Heart right ventricle (tissue), 16 donors: ENCODE measurements around the gene PARD3. TPM values are rescaled to one million over a fixed set of nuclear protein-coding genes. Genes with fewer than 3 reads are reported as not detected.

ENCODE experiments used
- ATAC-seq, 8 donors: fragments of 200-7000 bp; cut with Tn5 transposase; one replicate each; pipeline ENCODE4 v1.9.1; 2020; ENCODE audit warnings: mild to moderate bottlenecking in 8 of 8, moderate library complexity in 8 of 8, moderate number of reproducible peaks in 1 of 8
- DNase-seq, 2 donors: peaks; one replicate each; pipeline ENCODE4 v3.0.0-alpha.2; 2020
- H3K27ac ChIP-seq, 10 donors: fragments of 200-600 bp; sonication (generic) in 2 of 10; one replicate each; pipeline versions ENCODE4 v1.5.0 to v1.8.0; 2020 to 2022; ENCODE audit warnings: mild to moderate bottlenecking in 3 of 10
- H3K27me3 ChIP-seq, 7 donors: fragments of 200-600 bp; one replicate each; pipeline ENCODE4 v1.8.0; 2021 to 2022; ENCODE audit warnings: mild to moderate bottlenecking in 2 of 7
- H3K36me3 ChIP-seq, 9 donors: fragments of 200-600 bp; sonication (generic) in 1 of 9; one replicate each; pipeline versions ENCODE4 v1.5.0 to v1.8.0; 2020 to 2022; ENCODE audit warnings: mild to moderate bottlenecking in 2 of 9
- H3K4me1 ChIP-seq, 9 donors: fragments of 200-600 bp; sonication (generic) in 1 of 9; one replicate each; pipeline versions ENCODE4 v1.5.0 to v1.8.0; 2020 to 2022; ENCODE audit warnings: mild to moderate bottlenecking in 4 of 9
- H3K4me3 ChIP-seq, 10 donors: fragments of 200-600 bp; sonication (generic) in 2 of 10; one replicate each; pipeline versions ENCODE4 v1.5.0 to v1.8.0; 2020 to 2022; ENCODE audit warnings: mild to moderate bottlenecking in 7 of 10, moderate library complexity in 2 of 10
- H3K9me3 ChIP-seq, 11 donors: fragments of 200-600 bp in 10 of 11; sonication (generic) in 2 of 11; one replicate each; pipeline versions ENCODE4 v1.5.0 to v1.8.0; 2013 to 2022; ENCODE audit warnings: mild to moderate bottlenecking in 2 of 11, control low read depth in 1 of 11, moderate library complexity in 1 of 11
- WGBS, 2 donors: extraction: QIAGEN DNeasy Blood & Tissue Kit; methylation state at CpG; one replicate each; pipeline ENCODE4 v1.1.7; 2013; ENCODE audit warnings: inconsistent platforms in 1 of 2; 5-methylcytosine and 5-hydroxymethylcytosine counted together
- intact Hi-C, 10 donors: fragments of 100-400 bp; cut with DNase I; formaldehyde crosslinking; loops; one replicate each; pipeline versions ENCODE4 v1.11.1 to v1.14.2; 2022
- polyA plus RNA-seq, 2 donors: library from polyadenylated mRNA; stranded (reverse); fragments of 200-250 nt; gene quantifications; one replicate each; pipeline ENCODE4 v1.2.3, GENCODE V29; 2013
- total RNA-seq, 10 donors: library from RNA; stranded (reverse); fragmentation: NEBNext Ultra II Directional in 3 of 10; extraction: Animal tissue kit (Norgen Biotek cat#: 25700) in 3 of 10; gene quantifications; one replicate each; pipeline versions ENCODE4 v1.2.1 to v1.2.4, GENCODE V29; 2021 to 2023
- TF ChIP-seq, protein P1 (sequence below), 9 donors: fragments of 200-600 bp; sonication (generic) in 2 of 9; IDR thresholded peaks; one replicate each; pipeline versions ENCODE4 v1.5.0 to v1.8.0; 2021 to 2022; ENCODE audit warnings: antibody characterized with exemption in 9 of 9, mild to moderate bottlenecking in 5 of 9, moderate library complexity in 1 of 9
- donor health status: Arrhythmogenic right ventricular cardiomyopathy.
- donor health status: ischemic (EF 13 %, LVEDD 7.1; RV severe dilation, severe dysfunction).
- donor health status: healthy with polysubstance abuse.
- donor health status: DM: no; HTN: yes; CAD: no.
- donor health status: DM: no; HTN: no; CAD: no.
- donor health status: ischemic (EF 25% LVEDD 6.9; RV normal size, moderate dysfunction).
- donor health status: ischemic (EF 25% LVEDD 5.7; RV mildly dilated, moderate dysfunction).
- donor health status: healthy.
- donor health status: DM: yes; HTN: yes; CAD: no.
- donor health status: Ischemic cardiomyopathy.
- donor health status: ischemic (EF 35%, LVEDD 5.7; RV mildly dilated, moderate dysfunction).
- donor health status: nonischemic (EF 11% LVEDD 7.7; RV severe dilation, severe dysfunction).
- donor health status: DM: yes; HTN: yes; CAD: no.
- donor health status: PGD.
- donor health status: ischemic (EF 29% LVEDD 5.4; RV normal size, mild dysfunction).
- donor health status: nonischemic (EF 23%, LVEDD 6.1; RV moderate dilation, normal function).

Gene PARD3
- total and polyA plus RNA-seq, 12 donors: 19.7 to 41.8 (median 34.2) TPM

- no peak overlapping the region for H3K27ac ChIP-seq
- H3K27me3 ChIP-seq: no peaks in the 10 kb centered on the region
- H3K4me1 ChIP-seq: no peaks in the 10 kb centered on the region
- WGBS, 2 donors: 96% methylated on average over 5 of the region's 5 CpGs
- peaks cover 0 to 9% (median 0%) of the 10 kb centered on the region in 11 donors for H3K9me3 ChIP-seq
- DNase-seq (no peak), ATAC-seq (no peak)
- intact Hi-C loops: no loop called here
- H3K36me3 ChIP-seq: no peaks in the 10 kb centered on the region
- TF ChIP-seq, protein P1, sequence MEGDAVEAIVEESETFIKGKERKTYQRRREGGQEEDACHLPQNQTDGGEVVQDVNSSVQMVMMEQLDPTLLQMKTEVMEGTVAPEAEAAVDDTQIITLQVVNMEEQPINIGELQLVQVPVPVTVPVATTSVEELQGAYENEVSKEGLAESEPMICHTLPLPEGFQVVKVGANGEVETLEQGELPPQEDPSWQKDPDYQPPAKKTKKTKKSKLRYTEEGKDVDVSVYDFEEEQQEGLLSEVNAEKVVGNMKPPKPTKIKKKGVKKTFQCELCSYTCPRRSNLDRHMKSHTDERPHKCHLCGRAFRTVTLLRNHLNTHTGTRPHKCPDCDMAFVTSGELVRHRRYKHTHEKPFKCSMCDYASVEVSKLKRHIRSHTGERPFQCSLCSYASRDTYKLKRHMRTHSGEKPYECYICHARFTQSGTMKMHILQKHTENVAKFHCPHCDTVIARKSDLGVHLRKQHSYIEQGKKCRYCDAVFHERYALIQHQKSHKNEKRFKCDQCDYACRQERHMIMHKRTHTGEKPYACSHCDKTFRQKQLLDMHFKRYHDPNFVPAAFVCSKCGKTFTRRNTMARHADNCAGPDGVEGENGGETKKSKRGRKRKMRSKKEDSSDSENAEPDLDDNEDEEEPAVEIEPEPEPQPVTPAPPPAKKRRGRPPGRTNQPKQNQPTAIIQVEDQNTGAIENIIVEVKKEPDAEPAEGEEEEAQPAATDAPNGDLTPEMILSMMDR (IDR thresholded peaks at IDR 0.05): no peak
- H3K4me3 ChIP-seq: no peak overlapping the region
Observed at GRCh38 chr10:34260904-34261303, 554.2 kb downstream of the PARD3 start.

- no peak overlapping the region for H3K4me3 ChIP-seq
- peaks cover 0 to 13% (median 0%) of the 10 kb centered on the region in 9 donors for H3K4me1 ChIP-seq
- H3K9me3 ChIP-seq: peaks cover 0 to 9% (median 0%) of the 10 kb centered on the region in 11 donors
- no peaks in the 10 kb centered on the region for H3K27me3 ChIP-seq
- no peak overlapping the region for H3K27ac ChIP-seq
- intact Hi-C loops: no loop called here
- TF ChIP-seq, protein P1 (IDR thresholded peaks at IDR 0.05): no peak
- WGBS, 2 donors: 70 to 73% methylated on average over 4 of the region's 4 CpGs
- no peak for DNase-seq
- no peaks in the 10 kb centered on the region for H3K36me3 ChIP-seq
- peak in 1 of 8 donors; percentile 23 for ATAC-seq
Observed at GRCh38 chr10:34256216-34256615, 558.9 kb downstream of the PARD3 start.

DNA sequence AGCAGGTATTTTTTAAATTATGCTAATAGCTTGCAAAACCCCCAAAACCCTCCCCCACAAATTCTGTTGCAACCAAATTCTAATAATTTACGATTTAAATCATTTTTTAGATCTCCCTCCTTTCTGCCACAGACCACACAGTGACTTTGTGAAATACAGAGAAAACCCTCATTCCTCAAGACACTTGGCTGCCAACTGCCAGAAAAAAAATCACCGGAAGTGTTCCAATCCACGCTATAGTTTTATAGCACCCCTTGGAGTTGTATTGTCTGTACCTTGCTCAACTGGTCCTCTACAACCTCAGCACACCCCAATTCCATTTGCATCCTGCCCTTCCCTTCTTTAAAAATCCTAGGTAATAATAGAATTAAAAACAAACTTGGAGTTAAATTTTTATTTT lies 560.1 kb downstream of the PARD3 start:
- peaks cover 0 to 9% (median 0%) of the 10 kb centered on the region in 11 donors for H3K9me3 ChIP-seq
- peaks cover 0 to 13% (median 0%) of the 10 kb centered on the region in 9 donors for H3K4me1 ChIP-seq
- H3K36me3 ChIP-seq: no peaks in the 10 kb centered on the region
- H3K27me3 ChIP-seq: no peaks in the 10 kb centered on the region
- DNase-seq (no peak), ATAC-seq (no peak)
- no peak overlapping the region for H3K27ac ChIP-seq
- 77 to 84% methylated on average over 3 of the region's 3 CpGs for WGBS, 2 donors
- intact Hi-C loops: no loop called here
- no peak overlapping the region for H3K4me3 ChIP-seq
- TF ChIP-seq, protein P1 (IDR thresholded peaks at IDR 0.05): no peak

DNA sequence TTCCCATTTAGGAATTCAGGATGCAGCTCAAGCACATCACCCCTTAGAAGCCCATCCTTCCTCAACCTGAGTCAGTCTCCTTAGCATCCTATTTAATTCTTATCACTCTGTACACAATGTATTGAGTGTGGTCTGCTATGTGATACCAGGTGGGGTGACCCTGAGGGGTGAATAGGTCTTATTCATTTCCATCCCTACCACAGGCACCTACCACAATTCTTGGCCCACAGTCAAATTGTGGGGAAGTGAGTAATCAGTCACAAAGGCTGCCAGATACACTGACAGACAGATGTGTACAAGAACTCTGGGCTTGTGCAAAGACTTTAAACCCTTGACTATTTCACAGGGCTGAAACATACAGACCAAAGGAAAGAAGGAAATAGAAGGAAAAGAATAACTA lies 560.5 kb downstream of the PARD3 start:
- peaks cover 0 to 7% (median 0%) of the 10 kb centered on the region in 11 donors for H3K9me3 ChIP-seq
- DNase-seq (peak in 1 of 2 donors; percentile 16), ATAC-seq (peak in 5 of 8 donors; percentile 35 to 65 (median 57))
- intact Hi-C loops: no loop called here
- H3K36me3 ChIP-seq: no peaks in the 10 kb centered on the region
- H3K4me1 ChIP-seq: peaks cover 0 to 13% (median 0%) of the 10 kb centered on the region in 9 donors
- no peak overlapping the region for H3K4me3 ChIP-seq
- H3K27ac ChIP-seq: no peak overlapping the region
- H3K27me3 ChIP-seq: no peaks in the 10 kb centered on the region
- TF ChIP-seq, protein P1 (IDR thresholded peaks at IDR 0.05): no peak
